ENCODE results near the gene PINK1. TPM values are rescaled to one million over a fixed set of nuclear protein-coding genes. Genes with fewer than 3 reads are reported as not detected.

PINK1 gene
- total RNA-seq, 1 donor from 2014 or later, result 25.0 TPM

- no peak for DNase-seq (ENCODE audit: low spot score, unreplicated experiment)
- Mint-ChIP-seq H3K4me3 (ENCODE audit: low read depth) (no peak overlapping the region), H3K27me3 (peaks cover 3% of the 10 kb centered on the region), H3K9me3 (ENCODE audit: low read depth) (no peaks in the 10 kb centered on the region), H3K4me1 (ENCODE audit: low read depth) (peaks cover 5% of the 10 kb centered on the region), H3K27ac (no peak overlapping the region), H3K36me3 (ENCODE audit: insufficient read depth) (no peaks in the 10 kb centered on the region)
- TF ChIP-seq CTCF (IDR thresholded peaks at IDR 0.05; ENCODE audit: unreplicated experiment), result no peak
These were observed 48.7 kb downstream of the PINK1 start for GRCh38 chr1:20681999-20682398.

GRCh38 chr1:20682571-20683236, 49.4 kb downstream of the PINK1 start:
- no peaks in the 10 kb centered on the region for H3K36me3 Mint-ChIP-seq (ENCODE audit: insufficient read depth)
- H3K27me3 Mint-ChIP-seq, result peaks cover 3% of the 10 kb centered on the region
- H3K4me3 Mint-ChIP-seq (ENCODE audit: low read depth), result no peak overlapping the region
- H3K27ac Mint-ChIP-seq, result no peak overlapping the region
- no peak for TF ChIP-seq CTCF (IDR thresholded peaks at IDR 0.05; ENCODE audit: unreplicated experiment)
- no peaks in the 10 kb centered on the region for H3K9me3 Mint-ChIP-seq (ENCODE audit: low read depth)
- H3K4me1 Mint-ChIP-seq (ENCODE audit: low read depth), result peaks cover 5% of the 10 kb centered on the region
- DNase-seq (ENCODE audit: low spot score, unreplicated experiment), result no peak

GRCh38 chr1:20683614-20684013, 50.4 kb downstream of the PINK1 start:
- no peak for TF ChIP-seq CTCF (IDR thresholded peaks at IDR 0.05; ENCODE audit: unreplicated experiment)
- no peaks in the 10 kb centered on the region for H3K36me3 Mint-ChIP-seq (ENCODE audit: insufficient read depth)

GRCh38 chr1:20684050-20684620, 50.9 kb downstream of the PINK1 start:
- Mint-ChIP-seq H3K4me1 (ENCODE audit: low read depth) (peaks cover 5% of the 10 kb centered on the region), H3K9me3 (ENCODE audit: low read depth) (no peaks in the 10 kb centered on the region), H3K27me3 (no peaks in the 10 kb centered on the region), H3K36me3 (ENCODE audit: insufficient read depth) (no peaks in the 10 kb centered on the region), H3K4me3 (ENCODE audit: low read depth) (no peak overlapping the region), H3K27ac (no peak overlapping the region)
- DNase-seq (ENCODE audit: low spot score, unreplicated experiment), result no peak
- no peak for TF ChIP-seq CTCF (IDR thresholded peaks at IDR 0.05; ENCODE audit: unreplicated experiment)

More at GRCh38 chr1:20683614-20684013, 50.4 kb downstream of the PINK1 start:
- no peak for DNase-seq (ENCODE audit: low spot score, unreplicated experiment)
- Mint-ChIP-seq H3K4me3 (ENCODE audit: low read depth) (no peak overlapping the region), H3K9me3 (ENCODE audit: low read depth) (no peaks in the 10 kb centered on the region), H3K27me3 (peaks cover under 1% of the 10 kb centered on the region), H3K4me1 (ENCODE audit: low read depth) (peaks cover 5% of the 10 kb centered on the region), H3K27ac (no peak overlapping the region)

GRCh38 chr1:20684651-20685050, 51.4 kb downstream of the PINK1 start:
- H3K9me3 Mint-ChIP-seq (ENCODE audit: low read depth), result no peaks in the 10 kb centered on the region
- no peak for TF ChIP-seq CTCF (IDR thresholded peaks at IDR 0.05; ENCODE audit: unreplicated experiment)
- DNase-seq (ENCODE audit: low spot score, unreplicated experiment), result no peak
- H3K27ac Mint-ChIP-seq, result no peak overlapping the region
- H3K4me3 Mint-ChIP-seq (ENCODE audit: low read depth), result no peak overlapping the region
- H3K27me3 Mint-ChIP-seq, result no peaks in the 10 kb centered on the region
- H3K36me3 Mint-ChIP-seq (ENCODE audit: insufficient read depth), result no peaks in the 10 kb centered on the region
- peaks cover 5% of the 10 kb centered on the region for H3K4me1 Mint-ChIP-seq (ENCODE audit: low read depth)
